SHP77 treated with DMSO at 0.1 percent for 48 hours (cell line): ENCODE data around the gene PCDHA2.
"Not testable (repeated sequence)": the region's sequence is repeated elsewhere in the genome, so short reads cannot be mapped to it uniquely, and the experiment has no call there.

ENCODE experiments used
- DNase-seq: peaks from one replicate; lab custom pipeline; 2025; lab: John Stamatoyannopoulos, UW

The PCDHA2 gene

GRCh38 chr5:140794595-140795258 is at the start of gene PCDHA2:
Gene PCDHA2 (plus strand): TSS chr5:140794852.
- no peak for DNase-seq

- DNase-seq = no peak
Measured at GRCh38 chr5:140753561-140753960, 41.1 kb upstream of the PCDHA2 start.

GRCh38 chr5:140764177-140764973 is 30.3 kb upstream of the PCDHA2 start:
- DNase-seq = no peak

GRCh38 chr5:140767444-140767843 is 27.2 kb upstream of the PCDHA2 start:
- DNase-seq = no peak

- no peak for DNase-seq
Measured at GRCh38 chr5:140780512-140780911, 14.1 kb upstream of the PCDHA2 start.

- peak; percentile 16 for DNase-seq
Measured at GRCh38 chr5:140785905-140786686, 8.6 kb upstream of the PCDHA2 start, which contains the start of gene PCDHA1. Gene PCDHA1 (plus strand): TSS chr5:140786140.

GRCh38 chr5:140787422-140787821 is 7.2 kb upstream of the PCDHA2 start:
- not testable (repeated sequence) for DNase-seq

- DNase-seq = not testable (repeated sequence)
Measured at GRCh38 chr5:140787849-140788504, 6.7 kb upstream of the PCDHA2 start.

- DNase-seq = no peak
Measured at GRCh38 chr5:140791089-140791488, 3.6 kb upstream of the PCDHA2 start.

- no peak for DNase-seq
Measured at GRCh38 chr5:140795259-140795641, 598 bp downstream of the PCDHA2 start.

- DNase-seq = not testable (repeated sequence)
Measured at GRCh38 chr5:140796072-140796717, 1.5 kb downstream of the PCDHA2 start.

GRCh38 chr5:140796718-140797095 is 2.1 kb downstream of the PCDHA2 start:
- DNase-seq = no peak

- no peak for DNase-seq
Measured at GRCh38 chr5:140800816-140801493, 6.3 kb downstream of the PCDHA2 start, which contains the start of gene PCDHA3. Gene PCDHA3 (plus strand): TSS chr5:140801057.

GRCh38 chr5:140801494-140801841 is 6.8 kb downstream of the PCDHA2 start:
- no peak for DNase-seq

- not testable (repeated sequence) for DNase-seq
Measured at GRCh38 chr5:140802381-140802780, 7.7 kb downstream of the PCDHA2 start.

- no peak for DNase-seq
Measured at GRCh38 chr5:140802781-140803271, 8.2 kb downstream of the PCDHA2 start.

GRCh38 chr5:140806834-140807775 is 12.5 kb downstream of the PCDHA2 start, which contains the start of gene PCDHA4:
Gene PCDHA4 (plus strand): TSS chr5:140807068.
- peak; percentile 74 for DNase-seq

GRCh38 chr5:140808241-140808888 is 13.7 kb downstream of the PCDHA2 start:
- DNase-seq = not testable (repeated sequence)

- no peak for DNase-seq
Measured at GRCh38 chr5:140808889-140809291, 14.2 kb downstream of the PCDHA2 start.
